SK-N-SH (cell line): Measurements from ENCODE around the gene EVL.

Experiments used
- EP300 ChIP-seq, 2 experiments: IDR thresholded peaks; 2 replicates each; pipeline versions ENCODE4 v1.4.0 to v1.6.1; 2012; ENCODE audit warnings: borderline replicate concordance in 1 of 2, low read depth in 1 of 2, low read length in 1 of 2
- EZH2phosphoT487 ChIP-seq: fragments of 200-600 bp; sonication (generic); IDR thresholded peaks from 2 replicates; pipeline ENCODE4 v1.6.1; 2017; ENCODE audit warnings: low read depth, mixed run types, mild to moderate bottlenecking, antibody characterized with exemption, moderate library complexity, borderline replicate concordance
- FOXJ3 ChIP-seq: sonication (generic); formaldehyde crosslinking; IDR thresholded peaks from 2 replicates; pipeline ENCODE4 v1.5.1; 2020; ENCODE audit warnings: mild to moderate bottlenecking, missing genetic modification reagents
- GABPA ChIP-seq: IDR thresholded peaks from 2 replicates; pipeline ENCODE4 v1.4.0; 2012; ENCODE audit warnings: low read depth, mild to moderate bottlenecking
- NFIC ChIP-seq: IDR thresholded peaks from 2 replicates; pipeline ENCODE4 v1.4.0; 2012; ENCODE audit warnings: borderline replicate concordance
- NRF1 ChIP-seq: IDR thresholded peaks from 2 replicates; pipeline ENCODE4 v1.6.1; 2012; ENCODE audit warnings: low read depth, mild to moderate bottlenecking, low read length
- RAD21 ChIP-seq: IDR thresholded peaks from 2 replicates; pipeline ENCODE4 v1.6.1; 2012; ENCODE audit warnings: mild to moderate bottlenecking, low read length
- RXRA ChIP-seq: IDR thresholded peaks from 2 replicates; pipeline ENCODE4 v1.4.0; 2012; ENCODE audit warnings: low read depth, mild to moderate bottlenecking, borderline replicate concordance
- SIN3A ChIP-seq: IDR thresholded peaks from 2 replicates; pipeline ENCODE4 v1.6.1; 2012; ENCODE audit warnings: low read depth, mild to moderate bottlenecking, low read length, moderate library complexity, borderline replicate concordance
- SMC3 ChIP-seq: IDR thresholded peaks from 2 replicates; pipeline ENCODE4 v1.6.1; 2012; ENCODE audit warnings: low read depth, low read length, improper control_type of control experiment
- USF2 ChIP-seq: fragments of 150-350 bp; IDR thresholded peaks from 2 replicates; pipeline ENCODE4 v1.6.1; 2017; ENCODE audit warnings: antibody characterized with exemption, low read length, low read depth, borderline replicate concordance
- TF ChIP-seq, protein P1 (sequence below): fragments of 200-600 bp; sonication (generic); IDR thresholded peaks from 2 replicates; pipeline ENCODE4 v1.6.1; 2017; ENCODE audit warnings: antibody characterized with exemption, mild to moderate bottlenecking, moderate library complexity

DNA sequence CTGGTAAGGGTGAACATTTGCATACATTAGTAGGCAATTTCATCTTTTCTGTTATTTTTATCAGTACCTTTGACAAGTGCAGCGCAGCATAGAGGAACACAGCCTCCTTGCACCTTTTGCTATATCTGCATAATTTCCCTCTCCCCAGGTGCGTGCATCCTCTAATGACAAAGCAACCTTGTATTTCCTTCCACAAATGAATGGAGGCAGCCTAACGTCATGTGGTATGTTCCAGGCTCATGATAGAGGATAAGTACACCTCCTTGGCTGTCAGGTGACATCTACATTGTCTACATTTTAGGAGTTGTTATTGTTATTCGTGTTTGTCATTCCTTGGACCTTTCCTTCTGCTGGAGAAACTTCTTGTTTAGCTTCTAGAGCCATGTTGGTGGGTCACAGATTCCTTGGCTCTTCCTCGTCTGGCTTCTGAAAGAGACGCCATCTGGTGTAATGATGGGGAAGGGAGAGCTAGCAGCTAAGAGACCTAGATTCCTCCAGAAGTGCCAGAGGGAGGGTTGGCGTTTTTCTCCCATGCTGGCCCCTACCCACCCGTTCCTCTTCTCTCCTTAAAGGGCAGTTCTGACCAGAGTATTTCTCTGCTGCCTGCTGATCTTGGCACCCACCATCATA is 37.0 kb downstream of the EVL start:
- TF ChIP-seq, protein P1, sequence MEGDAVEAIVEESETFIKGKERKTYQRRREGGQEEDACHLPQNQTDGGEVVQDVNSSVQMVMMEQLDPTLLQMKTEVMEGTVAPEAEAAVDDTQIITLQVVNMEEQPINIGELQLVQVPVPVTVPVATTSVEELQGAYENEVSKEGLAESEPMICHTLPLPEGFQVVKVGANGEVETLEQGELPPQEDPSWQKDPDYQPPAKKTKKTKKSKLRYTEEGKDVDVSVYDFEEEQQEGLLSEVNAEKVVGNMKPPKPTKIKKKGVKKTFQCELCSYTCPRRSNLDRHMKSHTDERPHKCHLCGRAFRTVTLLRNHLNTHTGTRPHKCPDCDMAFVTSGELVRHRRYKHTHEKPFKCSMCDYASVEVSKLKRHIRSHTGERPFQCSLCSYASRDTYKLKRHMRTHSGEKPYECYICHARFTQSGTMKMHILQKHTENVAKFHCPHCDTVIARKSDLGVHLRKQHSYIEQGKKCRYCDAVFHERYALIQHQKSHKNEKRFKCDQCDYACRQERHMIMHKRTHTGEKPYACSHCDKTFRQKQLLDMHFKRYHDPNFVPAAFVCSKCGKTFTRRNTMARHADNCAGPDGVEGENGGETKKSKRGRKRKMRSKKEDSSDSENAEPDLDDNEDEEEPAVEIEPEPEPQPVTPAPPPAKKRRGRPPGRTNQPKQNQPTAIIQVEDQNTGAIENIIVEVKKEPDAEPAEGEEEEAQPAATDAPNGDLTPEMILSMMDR = no peak
- TF ChIP-seq SMC3 (no peak), USF2 (no peak), EP300 (IDR thresholded peaks at IDR 0.05; ENCODE audit: borderline replicate concordance in 1 of 2, low read depth in 1 of 2, low read length in 1 of 2) (no peak), EZH2phosphoT487 (no peak), SIN3A (no peak), NFIC (no peak), NRF1 (no peak), FOXJ3 (CRISPR knock-in tag) (no peak), GABPA (no peak), RAD21 (no peak), RXRA (no peak)
